OCI-LY1 (cell line): ENCODE measurements around the gene KCNJ15.

Source experiments
- H2AFZ ChIP-seq: fragments of 200-600 bp; sonication (generic), shearing (Covaris generic); 2 replicates; pipeline ENCODE4 v1.6.0; 2014; ENCODE audit warnings: antibody characterized with exemption, mild to moderate bottlenecking, low read length
- H3F3A ChIP-seq: fragments of 200-600 bp; sonication (generic), shearing (Covaris generic); 2 replicates; pipeline ENCODE4 v1.6.0; 2014; ENCODE audit warnings: mild to moderate bottlenecking, antibody characterized with exemption, low read length, moderate library complexity; ENCODE audit not compliant: insufficient read depth
- H3K27ac ChIP-seq: fragments of 200-600 bp; sonication (generic); 2 replicates; pipeline ENCODE4 v1.5.1; 2014; ENCODE audit warnings: low read length, mixed run types, mild to moderate bottlenecking, low read depth; ENCODE audit not compliant: poor library complexity, severe bottlenecking
- H3K27me3 ChIP-seq: fragments of 200-600 bp; sonication (generic); 2 replicates; pipeline ENCODE4 v1.6.0; 2014; ENCODE audit warnings: antibody characterized with exemption, mild to moderate bottlenecking, low read length, moderate library complexity; ENCODE audit not compliant: insufficient read depth
- H3K36me3 ChIP-seq: fragments of 200-600 bp; sonication (generic); 2 replicates; pipeline ENCODE4 v1.6.1; 2014; ENCODE audit warnings: mild to moderate bottlenecking, antibody characterized with exemption, low read length, moderate library complexity, mixed read lengths; ENCODE audit not compliant: insufficient read depth
- H3K4me1 ChIP-seq: fragments of 200-600 bp; sonication (generic); 2 replicates; pipeline ENCODE4 v1.5.1; 2014; ENCODE audit warnings: mild to moderate bottlenecking, low read length, moderate library complexity; ENCODE audit not compliant: insufficient read depth, severe bottlenecking
- H3K4me2 ChIP-seq: fragments of 200-600 bp; sonication (generic), shearing (Covaris generic); 2 replicates; pipeline ENCODE4 v1.6.1; 2014; ENCODE audit warnings: low read length
- H3K4me3 ChIP-seq: fragments of 200-600 bp; sonication (generic); 2 replicates; pipeline ENCODE4 v1.5.1; 2014; ENCODE audit warnings: low read length, low read depth, mild to moderate bottlenecking, mixed read lengths; ENCODE audit not compliant: poor library complexity, severe bottlenecking
- H3K79me2 ChIP-seq: fragments of 200-600 bp; shearing (Covaris generic); 2 replicates; pipeline ENCODE4 v1.6.1; 2016; ENCODE audit warnings: mixed run types, low read length, mixed read lengths; ENCODE audit not compliant: insufficient read depth
- H3K9ac ChIP-seq: fragments of 200-600 bp; sonication (generic), shearing (Covaris generic); 2 replicates; pipeline ENCODE4 v1.6.1; 2014; ENCODE audit warnings: mild to moderate bottlenecking, low read length, mixed read lengths
- H3K9me2 ChIP-seq: fragments of 200-600 bp; sonication (generic), shearing (Covaris generic); 2 replicates; pipeline ENCODE4 v1.6.1; 2014; ENCODE audit warnings: low read depth, mild to moderate bottlenecking, low read length, mixed read lengths
- H3K9me3 ChIP-seq: fragments of 200-600 bp; shearing (Covaris generic); 2 replicates; pipeline ENCODE4 v1.6.1; 2014; ENCODE audit warnings: low read length, mixed read lengths
- H4K20me1 ChIP-seq: fragments of 200-600 bp; sonication (generic), shearing (Covaris generic); 2 replicates; pipeline ENCODE4 v1.6.0; 2016; ENCODE audit warnings: mild to moderate bottlenecking, low read length; ENCODE audit not compliant: insufficient read depth
- EZH2 ChIP-seq: fragments of 200-600 bp; sonication (generic), shearing (Covaris generic); IDR thresholded peaks from 2 replicates; pipeline ENCODE4 v1.8.0; 2017; ENCODE audit warnings: borderline replicate concordance, mixed run types, mild to moderate bottlenecking, antibody characterized with exemption, low read length, moderate library complexity, mixed read lengths
- TF ChIP-seq, protein P1 (sequence below): fragments of 200-600 bp; sonication (generic), shearing (Covaris generic); IDR thresholded peaks from 2 replicates; pipeline ENCODE4 v1.5.1; 2017; ENCODE audit warnings: mild to moderate bottlenecking, antibody characterized with exemption, low read length, moderate library complexity, mixed read lengths

The KCNJ15 gene

DNA sequence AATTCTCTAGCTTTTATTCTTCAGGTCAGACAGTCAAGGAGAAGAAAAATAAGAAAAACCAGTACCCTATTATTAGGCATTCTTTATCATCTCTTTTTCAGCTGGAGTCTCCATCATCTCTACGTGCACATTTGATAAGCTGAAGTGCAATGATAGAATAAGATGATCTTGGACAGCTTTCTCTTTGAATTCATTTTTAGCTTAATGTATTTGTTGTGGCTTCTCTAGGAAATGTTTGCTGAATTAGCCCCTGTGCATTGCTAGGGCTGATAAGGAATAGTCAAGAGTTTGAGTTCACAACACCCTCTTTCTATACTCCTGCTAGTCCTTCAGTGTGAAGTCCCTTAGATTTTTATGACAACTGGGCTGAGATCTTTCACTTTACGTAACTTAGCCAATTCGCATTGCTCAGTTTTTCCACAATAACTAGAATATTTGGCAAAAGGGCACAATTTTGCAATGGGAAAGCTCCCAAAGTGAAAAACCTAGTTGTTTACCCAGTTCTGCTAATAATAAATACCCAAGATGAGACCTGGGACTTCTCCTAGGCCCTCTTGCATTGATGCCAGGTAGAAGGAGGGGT is 7.0 kb upstream of the KCNJ15 start:
- no peaks in the 10 kb centered on the region for H3K9me2 ChIP-seq
- no peaks in the 10 kb centered on the region for H3K9me3 ChIP-seq
- no peak overlapping the region for H3K9ac ChIP-seq
- no peak overlapping the region for H3K4me3 ChIP-seq
- no peaks in the 10 kb centered on the region for H3K4me1 ChIP-seq
- H2AFZ ChIP-seq = no peak overlapping the region
- H3K27me3 ChIP-seq = no peaks in the 10 kb centered on the region
- no peaks in the 10 kb centered on the region for H3F3A ChIP-seq
- H3K79me2 ChIP-seq = no peaks in the 10 kb centered on the region
- H3K27ac ChIP-seq = no peak overlapping the region
- H3K4me2 ChIP-seq = no peak overlapping the region
- no peak for TF ChIP-seq EZH2
- TF ChIP-seq, protein P1, sequence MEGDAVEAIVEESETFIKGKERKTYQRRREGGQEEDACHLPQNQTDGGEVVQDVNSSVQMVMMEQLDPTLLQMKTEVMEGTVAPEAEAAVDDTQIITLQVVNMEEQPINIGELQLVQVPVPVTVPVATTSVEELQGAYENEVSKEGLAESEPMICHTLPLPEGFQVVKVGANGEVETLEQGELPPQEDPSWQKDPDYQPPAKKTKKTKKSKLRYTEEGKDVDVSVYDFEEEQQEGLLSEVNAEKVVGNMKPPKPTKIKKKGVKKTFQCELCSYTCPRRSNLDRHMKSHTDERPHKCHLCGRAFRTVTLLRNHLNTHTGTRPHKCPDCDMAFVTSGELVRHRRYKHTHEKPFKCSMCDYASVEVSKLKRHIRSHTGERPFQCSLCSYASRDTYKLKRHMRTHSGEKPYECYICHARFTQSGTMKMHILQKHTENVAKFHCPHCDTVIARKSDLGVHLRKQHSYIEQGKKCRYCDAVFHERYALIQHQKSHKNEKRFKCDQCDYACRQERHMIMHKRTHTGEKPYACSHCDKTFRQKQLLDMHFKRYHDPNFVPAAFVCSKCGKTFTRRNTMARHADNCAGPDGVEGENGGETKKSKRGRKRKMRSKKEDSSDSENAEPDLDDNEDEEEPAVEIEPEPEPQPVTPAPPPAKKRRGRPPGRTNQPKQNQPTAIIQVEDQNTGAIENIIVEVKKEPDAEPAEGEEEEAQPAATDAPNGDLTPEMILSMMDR = no peak
- H4K20me1 ChIP-seq = no peaks in the 10 kb centered on the region
- H3K36me3 ChIP-seq = no peaks in the 10 kb centered on the region

DNA sequence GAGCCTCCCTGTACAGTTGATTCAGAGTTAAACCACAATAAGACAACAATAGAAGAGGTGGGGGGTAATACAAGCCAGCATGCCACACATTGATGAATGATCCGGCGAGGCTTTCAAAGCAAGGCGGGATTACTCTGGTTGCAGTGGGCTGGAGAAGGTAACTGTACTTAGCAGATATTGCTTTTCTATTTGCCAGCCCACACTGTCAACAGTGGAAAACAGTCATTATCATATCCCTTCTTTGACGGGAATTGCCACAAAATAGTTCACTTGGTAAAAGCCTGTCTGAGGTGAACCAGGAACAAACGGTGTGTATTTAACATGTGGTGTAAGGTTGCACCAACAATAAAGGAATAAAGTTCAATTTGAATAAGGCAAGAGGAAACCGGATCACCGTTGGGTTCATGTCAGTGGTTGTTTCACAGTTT is 5.8 kb upstream of the KCNJ15 start:
- H3K4me1 ChIP-seq = no peaks in the 10 kb centered on the region
- no peak overlapping the region for H2AFZ ChIP-seq
- H3K36me3 ChIP-seq = no peaks in the 10 kb centered on the region
- H3K79me2 ChIP-seq = no peaks in the 10 kb centered on the region
- no peaks in the 10 kb centered on the region for H3K9me2 ChIP-seq
- no peak overlapping the region for H3K27ac ChIP-seq
- no peak overlapping the region for H3K4me3 ChIP-seq
- no peak for TF ChIP-seq EZH2
- TF ChIP-seq, protein P1 = no peak
- no peaks in the 10 kb centered on the region for H3K27me3 ChIP-seq
- H4K20me1 ChIP-seq = no peaks in the 10 kb centered on the region
- no peak overlapping the region for H3K4me2 ChIP-seq
- no peaks in the 10 kb centered on the region for H3F3A ChIP-seq
- H3K9me3 ChIP-seq = no peaks in the 10 kb centered on the region
- H3K9ac ChIP-seq = no peak overlapping the region

DNA sequence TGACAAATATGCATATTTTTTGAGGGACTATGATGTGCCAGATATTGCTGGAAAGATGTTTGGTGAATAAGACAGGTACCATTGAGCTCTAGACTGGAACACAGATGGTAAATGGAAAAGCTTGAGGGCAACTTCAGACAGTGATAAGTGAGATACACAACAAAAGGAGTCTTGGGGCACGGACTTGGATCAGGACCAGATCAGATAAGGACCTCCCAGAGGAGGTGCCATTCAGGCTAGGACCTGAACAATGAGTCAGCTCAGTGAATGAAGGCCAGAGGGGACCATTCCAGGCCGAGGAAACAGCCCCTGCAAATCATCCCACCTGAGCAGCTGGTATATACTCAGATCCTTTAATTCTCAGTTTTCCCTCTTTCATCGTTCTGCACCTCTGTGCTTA is 1.8 kb upstream of the KCNJ15 start:
- H3K4me2 ChIP-seq = no peak overlapping the region
- TF ChIP-seq, protein P1 = no peak
- no peak for TF ChIP-seq EZH2
- no peaks in the 10 kb centered on the region for H3F3A ChIP-seq
- no peak overlapping the region for H2AFZ ChIP-seq
- H3K9ac ChIP-seq = no peak overlapping the region
- no peaks in the 10 kb centered on the region for H3K79me2 ChIP-seq
- no peak overlapping the region for H3K4me3 ChIP-seq
- no peaks in the 10 kb centered on the region for H3K27me3 ChIP-seq
- no peaks in the 10 kb centered on the region for H4K20me1 ChIP-seq
- H3K4me1 ChIP-seq = no peaks in the 10 kb centered on the region
- no peaks in the 10 kb centered on the region for H3K36me3 ChIP-seq
- no peaks in the 10 kb centered on the region for H3K9me2 ChIP-seq
- no peaks in the 10 kb centered on the region for H3K9me3 ChIP-seq
- H3K27ac ChIP-seq = no peak overlapping the region
